Gastroesophageal sphincter (tissue), 4 donors: ENCODE results near the gene BCR. TPM values are rescaled to one million over a fixed set of nuclear protein-coding genes. Genes with fewer than 3 reads are reported as not detected.

Experiments used
- ATAC-seq: fragments of 150-250 bp; one replicate; pipeline ENCODE4 v1.9.1; 2016; ENCODE audit warnings: mild to moderate bottlenecking, moderate library complexity
- H3K27ac ChIP-seq, 4 donors: fragments of 200-600 bp; sonication (generic) in 3 of 4; 1 replicate in 3 of 4; 2 replicates in 1 of 4; pipeline ENCODE4 v1.5.1; 2016 to 2019
- H3K27me3 ChIP-seq: fragments of 200-600 bp; sonication (generic); one replicate; pipeline ENCODE4 v1.5.1; 2019
- H3K36me3 ChIP-seq, 2 donors: fragments of 200-600 bp; sonication (generic); one replicate each; pipeline ENCODE4 v1.5.1; 2019; ENCODE audit warnings: control low read depth in 1 of 2
- H3K4me1 ChIP-seq, 3 donors: fragments of 200-600 bp; sonication (generic); 1 replicate in 2 of 3; 2 replicates in 1 of 3; pipeline ENCODE4 v1.5.1; 2016 to 2019; ENCODE audit warnings: control low read depth in 2 of 3
- H3K4me3 ChIP-seq, 2 donors: fragments of 200-600 bp; sonication (generic); one replicate each; pipeline ENCODE4 v1.5.1; 2019; ENCODE audit warnings: mild to moderate bottlenecking in 1 of 2, moderate library complexity in 1 of 2
- H3K9me3 ChIP-seq, 3 donors: fragments of 200-600 bp; sonication (generic); one replicate each; pipeline ENCODE4 v1.5.1; 2017 to 2019; ENCODE audit warnings: control low read depth in 2 of 3
- EP300 ChIP-seq: sonication (generic); formaldehyde crosslinking; IDR thresholded peaks from one replicate; pipeline ENCODE4 v1.6.1; 2017; ENCODE audit warnings: antibody characterized with exemption, mild to moderate bottlenecking
- POLR2A ChIP-seq, 2 donors: fragments of 450-650 bp; IDR thresholded peaks; one replicate each; pipeline ENCODE4 v1.6.1; 2017; ENCODE audit warnings: antibody characterized with exemption in 2 of 2, mild to moderate bottlenecking in 2 of 2, moderate library complexity in 1 of 2
- POLR2AphosphoS5 ChIP-seq: sonication (generic); formaldehyde crosslinking; IDR thresholded peaks from one replicate; pipeline ENCODE4 v1.6.1; 2017; ENCODE audit warnings: antibody characterized with exemption
- WGBS, 2 donors: methylation state at CpG; one replicate each; pipeline ENCODE4 v1.1.5; 2018; ENCODE audit warnings: low coverage in 1 of 2; 5-methylcytosine and 5-hydroxymethylcytosine counted together
- total RNA-seq, 4 donors: library from RNA; depleted of rRNA; stranded (reverse); fragments of >200 nt; gene quantifications; one replicate each; pipeline ENCODE4 v1.1.0, GENCODE V29; 2016
- TF ChIP-seq, protein P1 (sequence below), 4 experiments: fragments of 200-600 bp in 2 of 4; fragments of 450-650 bp in 2 of 4; sonication (generic) in 1 of 4; IDR thresholded peaks; one replicate each; pipeline ENCODE4 v1.5.1; 2017 to 2019; ENCODE audit warnings: antibody characterized with exemption in 4 of 4, mild to moderate bottlenecking in 2 of 4, moderate library complexity in 2 of 4

The BCR gene
- total RNA-seq, 4 donors from 2014 or later = 39.2 to 81.1 (median 46.2) TPM

DNA sequence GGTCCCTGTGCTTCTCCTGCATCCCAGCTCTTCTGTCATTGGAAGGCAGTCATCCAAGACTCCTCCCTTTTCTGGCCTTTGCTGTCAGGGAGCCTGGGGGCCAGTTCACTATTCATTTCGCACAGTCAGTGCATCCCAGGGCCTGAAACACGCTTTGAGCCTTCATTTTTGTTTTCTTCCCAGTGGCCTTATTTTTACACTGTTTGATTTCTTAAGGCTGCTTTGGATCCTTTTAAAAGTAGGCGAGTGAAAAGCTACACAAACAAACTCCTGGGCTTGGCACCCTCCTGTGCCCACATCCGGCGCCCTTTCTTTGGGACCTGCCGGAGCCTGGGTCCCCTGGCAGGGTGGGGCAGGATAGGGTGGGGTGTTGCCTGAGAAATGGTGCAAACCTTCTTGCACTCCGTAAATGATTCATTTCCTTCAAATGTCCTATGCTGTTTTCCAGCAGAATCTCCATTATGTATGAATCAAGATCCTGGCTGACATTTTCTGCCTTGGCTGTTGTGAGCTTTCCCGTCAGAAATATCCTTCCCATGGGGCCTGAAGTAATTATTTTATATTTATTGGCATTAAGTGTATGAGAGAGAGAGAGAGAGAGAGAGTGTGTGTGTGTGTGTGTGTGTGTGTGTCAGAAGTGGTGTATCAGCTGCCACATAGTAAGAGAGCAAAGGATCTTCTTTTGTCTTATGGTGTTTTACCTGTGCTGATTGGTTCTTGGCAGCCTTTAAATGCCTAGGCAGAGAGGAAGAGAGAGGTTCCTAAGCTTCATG is 45.6 kb downstream of the BCR start:
- Histone ChIP-seq H3K36me3 (no peaks in the 10 kb centered on the region), H3K4me3 (no peak overlapping the region), H3K27me3 (no peaks in the 10 kb centered on the region), H3K27ac (peak overlapping the region; percentile 11 to 79 (median 69)), H3K4me1 (peaks cover 7 to 73% (median 36%) of the 10 kb centered on the region in 3 donors), H3K9me3 (peaks cover 0 to 14% (median 0%) of the 10 kb centered on the region in 3 donors)
- WGBS, 2 donors = 14 to 17% methylated on average over 6 of the region's 8 CpGs
- ATAC-seq = peak; percentile 80
- TF ChIP-seq POLR2A (IDR thresholded peaks at IDR 0.05) (no peak), POLR2AphosphoS5 (peak; percentile 67)

DNA sequence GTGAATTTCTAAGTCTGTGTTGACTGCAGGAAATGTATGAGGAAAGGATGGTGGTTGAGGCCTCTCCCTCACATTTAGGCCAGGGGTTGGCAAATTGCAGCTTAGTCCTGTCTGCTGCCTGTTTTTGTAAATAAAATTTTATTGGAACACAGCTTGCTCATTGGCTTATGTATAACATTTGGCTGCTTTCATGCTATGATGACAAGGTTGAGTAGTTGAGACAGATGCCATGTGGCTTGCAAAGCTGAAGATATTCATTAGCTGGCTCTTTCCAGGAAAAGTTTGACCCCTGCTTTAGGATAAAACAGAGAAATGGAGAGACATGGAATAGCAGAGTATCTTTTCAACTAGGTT is 46.2 kb downstream of the BCR start:
- peak overlapping the region in 3 of 4 donors; percentile 66 to 79 (median 72) for H3K27ac ChIP-seq
- H3K27me3 ChIP-seq = no peaks in the 10 kb centered on the region
- TF ChIP-seq POLR2A (IDR thresholded peaks at IDR 0.05) = no peak
- TF ChIP-seq POLR2AphosphoS5 = no peak
- TF ChIP-seq EP300 = no peak
- TF ChIP-seq, protein P1, sequence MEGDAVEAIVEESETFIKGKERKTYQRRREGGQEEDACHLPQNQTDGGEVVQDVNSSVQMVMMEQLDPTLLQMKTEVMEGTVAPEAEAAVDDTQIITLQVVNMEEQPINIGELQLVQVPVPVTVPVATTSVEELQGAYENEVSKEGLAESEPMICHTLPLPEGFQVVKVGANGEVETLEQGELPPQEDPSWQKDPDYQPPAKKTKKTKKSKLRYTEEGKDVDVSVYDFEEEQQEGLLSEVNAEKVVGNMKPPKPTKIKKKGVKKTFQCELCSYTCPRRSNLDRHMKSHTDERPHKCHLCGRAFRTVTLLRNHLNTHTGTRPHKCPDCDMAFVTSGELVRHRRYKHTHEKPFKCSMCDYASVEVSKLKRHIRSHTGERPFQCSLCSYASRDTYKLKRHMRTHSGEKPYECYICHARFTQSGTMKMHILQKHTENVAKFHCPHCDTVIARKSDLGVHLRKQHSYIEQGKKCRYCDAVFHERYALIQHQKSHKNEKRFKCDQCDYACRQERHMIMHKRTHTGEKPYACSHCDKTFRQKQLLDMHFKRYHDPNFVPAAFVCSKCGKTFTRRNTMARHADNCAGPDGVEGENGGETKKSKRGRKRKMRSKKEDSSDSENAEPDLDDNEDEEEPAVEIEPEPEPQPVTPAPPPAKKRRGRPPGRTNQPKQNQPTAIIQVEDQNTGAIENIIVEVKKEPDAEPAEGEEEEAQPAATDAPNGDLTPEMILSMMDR (IDR thresholded peaks at IDR 0.05) = no peak
- H3K4me3 ChIP-seq = no peak overlapping the region
- peaks cover 0 to 14% (median 0%) of the 10 kb centered on the region in 3 donors for H3K9me3 ChIP-seq
- H3K4me1 ChIP-seq = peaks cover 7 to 73% (median 35%) of the 10 kb centered on the region in 3 donors
- peak; percentile 21 for ATAC-seq
- no peaks in the 10 kb centered on the region for H3K36me3 ChIP-seq

DNA sequence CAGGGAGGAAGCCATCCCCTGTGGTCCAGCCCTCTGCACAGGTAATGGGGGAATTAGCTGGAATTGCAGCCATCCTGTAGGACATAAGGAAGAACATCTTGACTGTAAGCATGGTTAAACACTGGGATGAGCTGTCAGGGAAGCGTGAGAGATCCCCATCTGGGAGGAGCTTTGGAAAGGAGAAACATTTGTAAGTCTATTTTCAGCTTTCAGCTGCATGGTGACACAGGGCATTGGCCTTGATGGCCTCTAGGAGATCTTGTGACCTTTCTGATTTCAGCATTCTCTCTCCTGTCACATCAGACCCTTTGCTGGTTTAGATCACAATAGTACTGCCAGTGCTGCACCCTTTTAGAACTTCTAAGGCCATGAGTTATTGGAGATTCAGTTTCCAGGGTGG is 47.1 kb downstream of the BCR start:
- peak overlapping the region in 2 of 4 donors; percentile 66 to 79 for H3K27ac ChIP-seq
- H3K4me1 ChIP-seq = peaks cover 7 to 73% (median 41%) of the 10 kb centered on the region in 3 donors
- 67% methylated on average over 1 of the region's 1 CpG; no CpG with 5 or more reads in 1 of the 2 donors for WGBS, 2 donors
- H3K4me3 ChIP-seq = no peak overlapping the region
- peaks cover 0 to 14% (median 0%) of the 10 kb centered on the region in 3 donors for H3K9me3 ChIP-seq
- no peak for ATAC-seq
- no peaks in the 10 kb centered on the region for H3K27me3 ChIP-seq
- no peaks in the 10 kb centered on the region for H3K36me3 ChIP-seq
- TF ChIP-seq, protein P1 (IDR thresholded peaks at IDR 0.05) = no peak
- TF ChIP-seq EP300 (no peak), POLR2AphosphoS5 (no peak), POLR2A (IDR thresholded peaks at IDR 0.05) (no peak)

DNA sequence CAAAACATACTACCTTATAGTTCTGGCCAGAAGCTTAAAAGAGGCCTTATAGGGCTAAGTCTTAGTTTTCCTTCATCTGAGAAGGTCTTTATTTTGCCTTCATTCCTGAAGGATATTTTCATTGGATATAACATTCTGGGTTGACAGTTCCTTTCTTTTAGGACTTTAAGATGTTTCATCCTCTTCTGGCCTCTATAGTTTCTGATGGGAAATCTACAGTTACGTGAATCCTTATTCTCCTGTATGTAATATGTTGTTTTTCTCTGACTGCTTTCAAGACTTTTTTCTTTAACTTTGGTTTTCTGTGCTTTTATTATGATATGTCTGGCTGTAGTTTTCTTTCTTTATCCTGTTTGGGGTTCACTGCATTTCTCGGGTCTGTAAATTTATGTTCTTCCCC is 48.2 kb downstream of the BCR start:
- no peak overlapping the region for H3K27ac ChIP-seq
- H3K27me3 ChIP-seq = no peaks in the 10 kb centered on the region
- H3K4me1 ChIP-seq = peaks cover 7 to 73% (median 38%) of the 10 kb centered on the region in 3 donors
- WGBS, 2 donors = 100% methylated on average over 1 to 2 of the region's 2 CpGs
- TF ChIP-seq EP300 (no peak), POLR2A (IDR thresholded peaks at IDR 0.05) (no peak), POLR2AphosphoS5 (no peak)
- TF ChIP-seq, protein P1 (IDR thresholded peaks at IDR 0.05) = no peak
- no peaks in the 10 kb centered on the region for H3K36me3 ChIP-seq
- peaks cover 0 to 14% (median 0%) of the 10 kb centered on the region in 3 donors for H3K9me3 ChIP-seq
- no peak for ATAC-seq
- H3K4me3 ChIP-seq = no peak overlapping the region

DNA sequence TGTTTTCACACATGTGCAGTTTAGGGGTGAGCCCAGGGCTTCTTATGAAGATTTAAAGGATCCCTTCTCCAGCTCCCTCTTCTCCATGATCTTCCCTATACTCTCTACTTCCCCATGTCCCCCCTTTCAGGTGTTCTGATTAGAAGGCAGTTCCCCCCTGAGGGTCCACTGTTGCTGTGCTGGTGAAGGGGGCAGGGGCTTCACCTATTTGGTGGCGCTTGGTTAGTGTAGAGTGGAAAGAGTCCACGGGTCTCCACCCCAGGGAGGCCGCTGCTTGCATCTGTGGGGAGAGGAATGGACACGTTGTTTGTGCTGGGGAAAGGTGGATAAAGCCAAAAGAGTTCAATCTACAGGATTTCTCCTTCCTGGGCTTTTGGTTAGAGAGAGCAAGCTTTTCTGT is 49.3 kb downstream of the BCR start:
- Histone ChIP-seq H3K4me3 (no peak overlapping the region), H3K36me3 (no peaks in the 10 kb centered on the region), H3K27me3 (no peaks in the 10 kb centered on the region), H3K4me1 (peaks cover 7 to 73% (median 36%) of the 10 kb centered on the region in 3 donors), H3K9me3 (peaks cover 0 to 14% (median 0%) of the 10 kb centered on the region in 3 donors), H3K27ac (no peak overlapping the region)
- ATAC-seq = no peak
- WGBS, 2 donors = 96 to 100% methylated on average over 2 to 4 of the region's 4 CpGs
- TF ChIP-seq POLR2AphosphoS5 (no peak), EP300 (no peak), POLR2A (IDR thresholded peaks at IDR 0.05) (no peak)
- TF ChIP-seq, protein P1 (IDR thresholded peaks at IDR 0.05) = no peak
